ENCODE results near the gene TATDN3.

The TATDN3 gene

DNA sequence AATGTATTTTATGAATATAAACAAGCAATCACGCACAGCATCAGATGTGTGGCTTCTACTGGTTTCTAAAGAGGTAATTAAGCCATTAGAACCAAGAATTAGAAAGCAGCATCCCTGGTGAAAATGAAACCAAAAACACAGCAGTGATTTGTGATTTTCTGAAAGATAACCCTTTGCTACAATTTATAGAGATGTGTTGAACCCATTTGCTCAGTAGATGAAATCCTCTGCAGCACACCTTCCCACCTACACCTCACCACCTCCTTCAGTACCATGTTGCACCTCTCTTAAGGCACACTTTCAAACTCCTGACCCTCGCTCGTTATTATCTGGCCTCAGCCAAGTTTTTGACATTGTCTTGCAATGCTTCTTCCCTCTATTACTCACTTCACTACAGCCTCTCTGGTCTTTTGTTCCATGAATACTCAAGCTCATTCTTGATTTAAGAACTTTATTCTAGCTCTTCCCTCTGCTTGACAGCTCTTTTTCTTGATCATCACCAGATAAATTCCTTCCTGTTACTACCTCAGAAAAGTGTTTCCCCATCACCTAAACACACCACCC is 38.7 kb upstream of the TATDN3 start:
- DNase-seq (ENCODE audit: extremely low read depth, low read depth) = no peak
- TF ChIP-seq CTCF (IDR thresholded peaks at IDR 0.05; ENCODE audit: low read depth, low read length, missing control alignments) = no peak
- peak overlapping the region; percentile 15 for H3K4me3 ChIP-seq (replicated peaks; ENCODE audit: low read depth, low read length)

- no peak overlapping the region for H3K4me3 ChIP-seq (replicated peaks; ENCODE audit: low read depth, low read length)
These were observed 37.9 kb upstream of the TATDN3 start for GRCh38 chr1:212753749-212754148.

DNA sequence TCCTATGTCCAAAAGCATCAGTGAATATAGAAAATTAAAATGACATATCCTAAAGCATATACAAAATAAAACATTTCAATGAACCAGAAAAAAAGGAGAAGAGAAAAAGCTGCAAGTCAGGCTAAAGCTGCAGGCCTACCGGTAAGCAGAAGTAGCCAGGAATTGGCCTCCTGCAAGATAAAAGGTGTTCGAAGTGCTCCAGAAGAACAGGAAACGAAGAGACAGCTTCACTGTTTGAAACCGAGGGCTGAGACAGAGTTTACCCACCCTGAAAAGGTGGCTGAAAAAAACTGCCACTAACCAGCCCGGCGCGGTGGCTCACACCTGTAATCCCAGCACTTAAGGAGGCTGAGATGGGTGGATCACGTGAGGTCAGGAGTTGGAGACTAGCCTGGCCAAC is 37.5 kb upstream of the TATDN3 start:
- H3K4me3 ChIP-seq (replicated peaks; ENCODE audit: low read depth, low read length) = no peak overlapping the region
- DNase-seq (ENCODE audit: extremely low read depth, low read depth) = no peak
- no peak for TF ChIP-seq CTCF (IDR thresholded peaks at IDR 0.05; ENCODE audit: low read depth, low read length, missing control alignments)

More at GRCh38 chr1:212753749-212754148, 37.9 kb upstream of the TATDN3 start:
- no peak for DNase-seq (ENCODE audit: extremely low read depth, low read depth)
- TF ChIP-seq CTCF (IDR thresholded peaks at IDR 0.05; ENCODE audit: low read depth, low read length, missing control alignments) = no peak

- DNase-seq (ENCODE audit: extremely low read depth, low read depth) = no peak
- TF ChIP-seq CTCF (IDR thresholded peaks at IDR 0.05; ENCODE audit: low read depth, low read length, missing control alignments) = no peak
- no peak overlapping the region for H3K4me3 ChIP-seq (replicated peaks; ENCODE audit: low read depth, low read length)
These were observed 37.0 kb upstream of the TATDN3 start for GRCh38 chr1:212754680-212755079.

DNA sequence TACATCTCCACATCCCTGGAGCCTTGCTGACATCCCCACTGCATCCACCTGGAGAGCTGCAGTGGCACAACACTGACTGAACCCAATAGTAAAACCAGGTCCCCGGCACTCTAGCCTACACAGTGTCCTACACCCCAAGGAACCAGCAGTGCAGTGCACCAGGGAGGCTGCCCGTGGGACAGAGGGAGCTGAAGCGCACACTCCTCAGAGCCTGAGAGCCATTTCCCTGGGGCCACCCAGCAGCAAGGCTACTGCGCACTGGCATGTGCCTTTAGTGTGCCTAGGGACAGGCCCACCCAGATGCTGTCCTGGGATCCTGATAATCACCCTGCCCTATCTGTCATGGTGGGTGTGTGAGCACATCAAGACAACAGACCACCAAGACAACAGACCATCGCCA is 32.0 kb upstream of the TATDN3 start:
- TF ChIP-seq CTCF (IDR thresholded peaks at IDR 0.05; ENCODE audit: low read depth, low read length, missing control alignments) = no peak
- DNase-seq (ENCODE audit: extremely low read depth, low read depth) = no peak
- H3K4me3 ChIP-seq (replicated peaks; ENCODE audit: low read depth, low read length) = no peak overlapping the region

GRCh38 chr1:212760126-212760823 is 31.4 kb upstream of the TATDN3 start:
- TF ChIP-seq CTCF (IDR thresholded peaks at IDR 0.05; ENCODE audit: low read depth, low read length, missing control alignments) = peak; percentile 40
- H3K4me3 ChIP-seq (replicated peaks; ENCODE audit: low read depth, low read length) = no peak overlapping the region
- no peak for DNase-seq (ENCODE audit: extremely low read depth, low read depth)

Data from HFF-Myc (cell line).